ENCODE data around the gene UNC93A.
"Not testable (repeated sequence)": the region's sequence is repeated elsewhere in the genome, so short reads cannot be mapped to it uniquely, and the experiment has no call there.

Gene UNC93A

GRCh38 chr6:167309355-167310192 is 18.5 kb downstream of the UNC93A start:
- DNase-seq: not testable (repeated sequence)

DNA sequence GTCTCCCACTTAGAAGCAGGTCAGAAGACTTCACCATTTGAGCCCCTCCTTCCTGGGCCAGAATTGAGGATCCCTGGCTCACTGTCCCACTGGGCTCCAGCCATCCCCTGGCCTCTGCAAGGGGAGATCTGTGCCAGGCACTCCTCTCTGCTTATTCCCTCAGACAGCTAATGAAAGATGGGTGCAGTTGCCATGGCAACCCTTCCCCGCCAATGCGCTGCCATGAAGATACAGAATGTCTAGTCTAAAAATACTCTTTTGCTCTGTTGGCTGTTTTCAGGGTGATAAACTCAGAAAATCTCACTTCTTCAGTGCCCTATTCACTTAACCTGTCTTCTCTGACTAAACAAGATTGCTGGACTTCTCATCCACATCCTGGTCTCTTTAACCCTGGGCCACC is 20.2 kb downstream of the UNC93A start:
- peak in 51 of 58 donors; percentile 10 to 83 (median 44) for DNase-seq

- peak in 3 of 58 donors; percentile 4 to 49 (median 10) for DNase-seq
These were observed 20.6 kb downstream of the UNC93A start for GRCh38 chr6:167311691-167312090.

GRCh38 chr6:167314180-167314821 is 23.2 kb downstream of the UNC93A start:
- DNase-seq: no peak

GRCh38 chr6:167317172-167317571 is 26.1 kb downstream of the UNC93A start:
- DNase-seq: no peak

DNA sequence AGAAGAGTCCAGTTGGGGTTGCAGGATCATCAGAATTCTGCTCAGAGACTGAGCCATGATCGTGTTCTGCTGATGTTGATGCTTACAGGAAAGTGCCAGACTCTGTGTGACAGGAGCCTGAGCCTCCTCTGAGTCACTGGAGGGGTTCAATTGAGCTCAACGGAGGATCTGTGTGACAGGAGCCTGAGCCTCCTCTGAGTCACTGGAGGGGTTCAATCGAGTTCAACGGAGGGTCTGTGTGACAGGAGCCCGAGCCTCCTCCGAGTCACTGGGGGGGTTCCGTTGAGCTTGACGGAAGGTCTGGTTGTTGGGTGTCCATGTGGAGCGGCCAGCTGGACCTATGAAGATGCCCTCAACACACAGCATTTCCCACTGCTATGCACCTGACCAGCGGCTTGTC is 27.2 kb downstream of the UNC93A start:
- not testable (repeated sequence) for DNase-seq

DNA sequence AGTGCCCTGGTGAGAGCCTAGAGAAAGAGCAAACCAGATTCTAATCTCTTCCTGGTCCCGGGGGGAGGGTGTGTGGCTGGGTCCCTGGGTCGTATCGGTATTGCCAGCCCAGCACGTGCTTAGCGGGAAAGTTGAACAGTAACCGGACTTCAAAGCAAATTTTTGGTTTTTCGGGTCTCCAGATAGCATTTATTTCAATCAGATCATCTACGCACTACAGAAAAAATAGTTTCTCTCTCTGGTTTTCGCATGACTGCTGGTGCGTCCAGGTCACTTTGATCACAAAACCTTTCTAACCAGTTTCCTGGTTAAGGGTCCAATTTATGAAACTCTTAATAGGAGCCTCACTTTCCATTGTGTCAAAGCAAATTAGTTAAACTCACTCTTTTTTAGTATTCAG is 27.7 kb downstream of the UNC93A start:
- DNase-seq: not testable (repeated sequence)

- DNase-seq: not testable (repeated sequence)
These were observed 29.0 kb downstream of the UNC93A start for GRCh38 chr6:167319856-167320753.

- peak in 1 of 58 donors; percentile 13 for DNase-seq
These were observed 29.6 kb downstream of the UNC93A start for GRCh38 chr6:167320754-167321056.

DNA sequence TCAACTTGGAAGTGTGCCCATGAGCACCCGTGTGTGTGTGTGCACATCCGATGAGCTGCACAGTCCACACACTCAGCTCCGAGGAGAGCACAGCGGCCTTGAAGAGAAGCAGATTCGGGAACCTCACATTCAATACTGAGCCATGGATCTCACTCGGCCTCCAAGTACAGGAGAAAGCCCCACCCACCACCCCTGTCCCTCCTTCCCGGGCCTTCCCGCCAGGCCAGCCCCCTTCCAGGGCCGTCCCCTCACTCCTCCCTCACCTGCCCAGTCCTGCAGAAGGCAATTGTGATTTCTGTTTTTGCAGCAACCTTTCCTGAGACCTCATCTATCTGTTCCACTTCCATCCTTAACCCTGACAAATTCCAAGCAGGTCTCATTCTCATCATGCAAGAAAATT is 30.1 kb downstream of the UNC93A start:
- not testable (repeated sequence) for DNase-seq

DNA sequence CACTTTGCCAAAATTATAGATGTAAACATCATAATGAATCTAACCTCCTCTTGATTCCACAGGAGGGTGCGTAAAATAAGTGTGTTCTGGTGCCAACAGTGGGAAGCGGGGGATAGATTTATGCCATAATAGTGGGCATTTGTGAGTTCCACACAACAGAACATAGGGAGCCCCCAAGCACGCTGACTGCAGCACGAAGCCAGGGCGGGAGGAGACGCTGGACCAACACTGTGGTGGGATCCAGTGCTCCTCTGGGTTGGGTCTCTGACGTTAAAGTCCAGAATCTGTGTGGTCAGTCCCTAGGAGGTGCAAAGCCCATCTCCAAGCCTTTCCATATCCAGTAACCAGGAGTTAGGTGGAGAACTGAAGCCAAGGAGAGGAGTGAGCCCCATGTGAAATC is 32.0 kb downstream of the UNC93A start:
- DNase-seq: no peak

DNA sequence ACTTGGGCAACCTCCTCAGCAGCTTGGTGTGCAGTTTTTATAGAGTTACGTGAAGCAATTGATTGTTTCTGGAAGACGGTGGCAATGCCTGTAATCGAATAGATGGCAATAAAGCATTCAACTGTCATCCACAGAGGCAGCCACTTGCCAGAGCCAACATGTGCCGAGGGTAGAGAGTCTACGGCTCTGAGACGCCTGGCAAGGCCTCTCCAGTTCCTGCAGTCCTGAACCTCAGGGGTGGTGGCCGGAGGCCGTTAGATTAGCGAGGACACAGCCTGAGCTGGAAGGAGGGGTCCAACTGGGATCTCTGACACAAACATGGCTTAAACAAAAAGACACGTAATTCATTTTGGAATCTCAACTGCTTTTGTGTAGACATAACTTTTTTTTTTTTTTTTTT is 33.0 kb downstream of the UNC93A start:
- no peak for DNase-seq

- DNase-seq: no peak
These were observed 34.7 kb downstream of the UNC93A start for GRCh38 chr6:167325766-167326165.

DNA sequence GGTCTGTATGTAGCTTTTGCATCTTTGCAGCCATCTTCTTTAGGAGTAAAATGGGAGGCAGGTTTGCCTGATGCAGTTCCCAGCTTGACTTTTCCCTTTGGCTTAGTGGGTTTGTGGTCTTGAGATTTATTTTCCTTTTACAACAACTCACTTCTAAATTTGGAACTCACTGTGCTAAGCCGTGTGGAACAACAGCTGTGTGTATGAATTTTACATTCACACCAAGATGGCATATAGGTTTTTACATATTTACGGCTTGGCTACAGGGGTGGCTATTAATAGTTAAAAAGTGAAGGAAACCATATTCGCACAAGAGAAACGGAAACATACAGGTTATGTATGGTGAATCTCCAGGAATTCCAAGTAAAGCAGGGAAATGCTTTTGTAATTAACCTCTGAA is 36.3 kb downstream of the UNC93A start:
- DNase-seq: no peak

GRCh38 chr6:167328086-167328485 is 37.0 kb downstream of the UNC93A start:
- DNase-seq: no peak

- DNase-seq: no peak
These were observed 37.9 kb downstream of the UNC93A start for GRCh38 chr6:167329014-167329413.

GRCh38 chr6:167330750-167331149 is 39.6 kb downstream of the UNC93A start:
- no peak for DNase-seq

GRCh38 chr6:167331565-167331964 is 40.5 kb downstream of the UNC93A start:
- no peak for DNase-seq

DNA sequence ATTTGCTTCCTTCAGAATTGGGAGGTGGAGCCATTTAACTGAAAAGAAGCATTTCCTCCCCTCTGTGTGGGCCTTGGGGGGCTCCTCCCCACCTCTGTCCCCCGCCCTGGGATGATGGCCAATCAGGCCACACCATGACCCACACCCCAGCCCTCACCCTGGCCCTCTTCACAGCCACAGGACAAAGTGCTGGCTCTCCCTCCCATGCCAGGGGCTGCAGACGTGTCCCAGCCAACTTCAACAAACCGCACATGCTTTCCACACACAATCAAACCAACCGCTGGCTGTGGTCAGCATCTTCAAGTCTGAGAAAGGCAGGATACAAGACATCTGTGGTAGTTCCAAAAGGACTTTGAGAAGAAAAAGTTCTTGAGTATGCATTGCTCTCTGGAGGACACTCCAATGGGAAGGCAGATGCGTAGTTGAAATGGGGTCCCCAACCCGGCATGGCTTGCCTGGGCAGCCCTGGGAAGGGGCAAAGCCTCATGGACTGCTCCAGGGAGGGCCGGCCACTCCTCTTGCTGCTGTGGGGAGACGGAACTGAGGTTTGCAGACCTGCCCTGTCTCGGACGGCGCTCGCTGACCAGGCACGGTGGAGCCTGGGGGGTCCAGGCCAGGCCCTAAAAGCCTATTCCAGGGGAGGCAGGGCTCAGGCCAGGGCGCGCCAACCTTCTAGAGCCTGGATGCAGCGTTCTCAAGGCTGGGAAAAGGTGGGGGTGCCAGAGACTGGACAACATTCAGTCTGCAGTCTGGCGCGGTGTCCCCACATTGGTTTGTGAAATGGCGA is 45.9 kb downstream of the UNC93A start:
- no peak for DNase-seq

DNA sequence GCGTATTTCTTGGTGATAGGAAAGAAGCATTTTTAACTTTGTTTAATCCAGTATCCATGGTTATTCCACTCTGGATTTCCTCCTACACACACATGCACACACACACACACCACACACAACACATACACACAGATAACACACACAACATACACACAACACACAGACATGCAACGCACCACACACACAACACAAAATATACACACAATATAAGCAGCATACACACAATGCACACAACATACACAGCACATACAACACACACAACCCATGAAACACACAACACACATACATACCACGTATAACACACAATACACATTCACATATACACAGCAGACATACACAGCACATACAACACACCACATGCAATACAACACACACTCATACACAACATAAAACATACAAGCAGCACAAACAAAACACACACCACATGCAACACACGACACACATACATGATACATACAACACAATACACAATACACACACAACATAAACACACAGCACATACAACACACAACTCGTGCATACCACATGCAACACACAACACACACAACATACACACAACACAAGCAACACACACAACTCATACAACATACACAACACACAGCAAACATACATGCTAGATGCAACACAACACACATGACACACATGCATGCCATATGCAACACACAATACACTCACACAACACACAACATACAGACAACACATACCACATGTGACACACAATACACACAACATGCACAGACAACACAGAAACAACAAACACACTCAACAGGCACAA is 46.7 kb downstream of the UNC93A start:
- DNase-seq: no peak
